HepG2 (cell line): ENCODE results near the gene CDH23. TPM values are rescaled to one million over a fixed set of nuclear protein-coding genes. Genes with fewer than 3 reads are reported as not detected.

Experiments
- ATAC-seq: fragments of 200-7000 bp; cut with Tn5 transposase; 3 replicates; pipeline ENCODE4 v1.9.1; 2020; ENCODE audit warnings: mild to moderate bottlenecking, moderate library complexity
- BruUV-seq: library from RNA; stranded (reverse); fragments of 400-500 nt; replicated peaks from 2 replicates; lab custom pipeline; 2021; lab: Mats Ljungman, UMichigan
- CTCF ChIA-PET: fragments of 300-600 bp; formaldehyde crosslinking; extraction: SDS; loops from one replicate; lab custom pipeline; 2021; ENCODE audit warnings: low total read pairs, inconsistent platforms, low intra/inter-chr PET ratio; lab: Yijun Ruan, JAX
- POLR2A ChIA-PET: fragments of 350-600 bp; sonication (Branson Sonifier 250); formaldehyde crosslinking; loops from one replicate; lab custom pipeline; 2020; ENCODE audit warnings: antibody characterized with exemption, inconsistent platforms; lab: Yijun Ruan, JAX
- DNase-seq: peaks from one replicate; pipeline ENCODE4 v3.0.0-alpha.2; 2015; ENCODE audit warnings: low spot score
- FAIRE-seq: peaks from 3 replicates; lab custom pipeline; 2011; peaks lifted over from hg19 to GRCh38; lab: Jason Lieb, UNC
- H2AFZ ChIP-seq: one replicate; pipeline ENCODE4 v1.6.1; 2011; ENCODE audit warnings: low read length, inconsistent platforms
- H3K27ac ChIP-seq: fragments of 300-600 bp; 3 replicates; pipeline ENCODE4 v1.8.0; 2011; ENCODE audit warnings: mixed run types, mild to moderate bottlenecking, mixed read lengths, low read length, inconsistent platforms; ENCODE audit not compliant: insufficient read depth; ENCODE audit errors: extremely low read length
- H3K27me3 ChIP-seq, 2 experiments: fragments of 200-600 bp in 1 of 2; 2 replicates in 1 of 2; 3 replicates in 1 of 2; pipeline versions ENCODE4 v1.6.0 to v1.8.0; 2011; ENCODE audit warnings: low read length in 2 of 2, mild to moderate bottlenecking in 2 of 2, moderate library complexity in 2 of 2, inconsistent platforms in 1 of 2; ENCODE audit not compliant: insufficient read depth in 2 of 2, control insufficient read depth in 1 of 2
- H3K36me3 ChIP-seq, 2 experiments: fragments of 200-600 bp in 1 of 2; replicated peaks in 1 of 2; 2 replicates in 1 of 2; 3 replicates in 1 of 2; pipeline versions ENCODE4 v1.5.1 to v1.8.0; 2011; ENCODE audit warnings: low read length in 2 of 2, inconsistent platforms in 1 of 2; ENCODE audit not compliant: insufficient read depth in 2 of 2, control insufficient read depth in 1 of 2
- H3K4me1 ChIP-seq: 2 replicates; pipeline ENCODE4 v1.5.1; 2012; ENCODE audit warnings: low read length, inconsistent platforms; ENCODE audit not compliant: insufficient read depth
- H3K4me2 ChIP-seq: 2 replicates; pipeline ENCODE4 v1.6.0; 2011; ENCODE audit warnings: low read depth, low read length, inconsistent platforms
- H3K4me3 ChIP-seq, 3 experiments: fragments of 200-600 bp in 1 of 3; sonication (generic), shearing (Covaris generic) in 1 of 3; replicated peaks in 1 of 3; 2 replicates each; pipeline ENCODE4 v1.5.1; 2011 to 2016; ENCODE audit warnings: low read length in 3 of 3, inconsistent platforms in 2 of 3, low read depth in 2 of 3, mild to moderate bottlenecking in 2 of 3, control low read depth in 1 of 3, mixed read lengths in 1 of 3; ENCODE audit not compliant: insufficient read depth in 1 of 3
- H3K79me2 ChIP-seq: one replicate; pipeline ENCODE4 v1.6.1; 2011; ENCODE audit warnings: low read length, inconsistent platforms; ENCODE audit not compliant: insufficient read depth
- H3K9ac ChIP-seq: 2 replicates; pipeline ENCODE4 v1.6.0; 2011; ENCODE audit warnings: mild to moderate bottlenecking, low read depth, low read length, inconsistent platforms; ENCODE audit not compliant: insufficient read depth
- H3K9me3 ChIP-seq: 2 replicates; pipeline ENCODE4 v1.5.1; 2012; ENCODE audit warnings: mild to moderate bottlenecking, low read length
- H4K20me1 ChIP-seq: 2 replicates; pipeline ENCODE4 v1.6.0; 2011; ENCODE audit warnings: inconsistent platforms, mild to moderate bottlenecking, low read length, moderate library complexity; ENCODE audit not compliant: insufficient read depth
- ATF6 ChIP-seq: sonication (generic); formaldehyde crosslinking; conservative IDR thresholded peaks from 2 replicates; pipeline ENCODE4 v1.4.0; 2020; ENCODE audit warnings: missing genetic modification reagents
- BCL3 ChIP-seq: sonication (generic); formaldehyde crosslinking; IDR thresholded peaks from 2 replicates; pipeline ENCODE4 v1.5.1; 2020; ENCODE audit warnings: mild to moderate bottlenecking, missing genetic modification reagents, moderate library complexity
- ELF1 ChIP-seq: sonication (generic); formaldehyde crosslinking; IDR thresholded peaks from 2 replicates; pipeline ENCODE4 v1.4.0; 2020; ENCODE audit warnings: missing genetic modification reagents
- FOSL1 ChIP-seq: sonication (generic); formaldehyde crosslinking; IDR thresholded peaks from 2 replicates; pipeline ENCODE4 v1.9.0; 2021; ENCODE audit warnings: missing genetic modification reagents, borderline replicate concordance
- FOXA1 ChIP-seq, 2 experiments: fragments of 450-650 bp in 1 of 2; sonication (generic) in 1 of 2; formaldehyde crosslinking in 1 of 2; IDR thresholded peaks; 2 replicates each; pipeline versions ENCODE4 v1.4.0 to v1.6.1; 2016 to 2020; ENCODE audit warnings: missing genetic modification reagents in 1 of 2
- REPIN1 ChIP-seq: sonication (generic); formaldehyde crosslinking; IDR thresholded peaks from 2 replicates; pipeline ENCODE4 v1.8.0; 2022; ENCODE audit warnings: missing genetic modification reagents, low read depth, mild to moderate bottlenecking, borderline replicate concordance
- TP53 ChIP-seq: sonication (generic); formaldehyde crosslinking; conservative IDR thresholded peaks from 2 replicates; pipeline ENCODE4 v1.4.0; 2020; ENCODE audit warnings: missing genetic modification reagents
- ZNF224 ChIP-seq: sonication (generic); formaldehyde crosslinking; IDR thresholded peaks from 2 replicates; pipeline ENCODE4 v1.5.0; 2020; ENCODE audit warnings: mild to moderate bottlenecking, missing genetic modification reagents
- ZNF569 ChIP-seq: sonication (generic); formaldehyde crosslinking; IDR thresholded peaks from 2 replicates; pipeline ENCODE4 v1.5.0; 2020; ENCODE audit warnings: mild to moderate bottlenecking, missing genetic modification reagents, moderate library complexity, borderline replicate concordance
- ZNF687 ChIP-seq: sonication (generic); formaldehyde crosslinking; IDR thresholded peaks from 2 replicates; pipeline ENCODE4 v1.5.1; 2020; ENCODE audit warnings: mild to moderate bottlenecking, missing genetic modification reagents, moderate library complexity
- ZNF75D ChIP-seq: sonication (generic); formaldehyde crosslinking; IDR thresholded peaks from 2 replicates; pipeline ENCODE4 v1.8.1; 2023; ENCODE audit warnings: missing genetic modification reagents, mild to moderate bottlenecking, borderline replicate concordance
- WGBS: methylation state at CpG from one replicate; pipeline ENCODE4 v1.1.6; 2017; ENCODE audit warnings: low lambda C conversion rate; 5-methylcytosine and 5-hydroxymethylcytosine counted together
- in situ Hi-C: cut with HindIII; loops from 2 replicates; pipeline ENCODE4 v1.10.0; 2017; ENCODE audit warnings: low pct_unique_long_range_greater_than_20kb; ENCODE audit not compliant: extremely low pct_ligation_motif_present
- intact Hi-C: fragments of 100-400 bp; cut with micrococcal nuclease; formaldehyde crosslinking; loops from one replicate; pipeline ENCODE4 v1.10.0; 2022; ENCODE audit not compliant: unreplicated experiment
- polyA plus RNA-seq, 8 experiments: library from polyadenylated mRNA; depleted of rRNA in 3 of 8; stranded (reverse) in 7 of 8; unstranded in 1 of 8; fragments of >200 nt; fragmentation: Illumina TruSeq in 4 of 8; extraction: Trizol in 4 of 8; gene quantifications; 2 replicates each; pipeline versions ENCODE4 v1.2.1 to v1.2.3, GENCODE V29; 2011 to 2016; ENCODE audit warnings: low read depth in 4 of 8, missing spikeins in 1 of 8, mixed read lengths in 1 of 8; ENCODE audit not compliant: insufficient read depth in 1 of 8
- total RNA-seq, 5 experiments: library from RNA; depleted of rRNA; stranded (reverse); fragments of >200 nt; fragmentation: Illumina TruSeq; extraction: Trizol; gene quantifications; 2 replicates each; pipeline ENCODE4 v1.2.3, GENCODE V29; 2016; ENCODE audit warnings: low read depth in 1 of 5

CDH23 gene
- total and polyA plus RNA-seq, 2 of the 13 experiments (the other 11 are each of a cell fraction or from before 2014, with no cell fraction given): 0.13 TPM; not detected in 1

GRCh38 chr10:71850021-71850742, 453.5 kb downstream of the CDH23 start (continued):
- 0 out of 2 replicates have a peak, but pooled peaks have one; percentile 5 for TF ChIP-seq REPIN1 (CRISPR knock-in tag)
- TF ChIP-seq FOXA1 (IDR thresholded peaks at IDR 0.05): no peak
- TF ChIP-seq FOXA1 (CRISPR knock-in tag; IDR thresholded peaks at IDR 0.05): peak; percentile 28; the same call in 1 of the 2 replicates

- Histone ChIP-seq H2AFZ (no peak within 1 kb of the TSS), H3K9ac (peak within 1 kb of the TSS; percentile 72), H3K27me3 (peaks cover 3% of the 10 kb centered on the region in 2 experiments; a peak in 2 of 5 replicates), H3K36me3 (no peaks in the 10 kb centered on the region), H3K79me2 (peaks cover 48% of the 10 kb centered on the region), H3K4me1 (peaks cover 53% of the 10 kb centered on the region), H4K20me1 (peaks cover 26% of the 10 kb centered on the region), H3K4me2 (peak within 1 kb of the TSS; percentile 77), H3K4me3 (peak within 1 kb of the TSS; percentile 74 to 84 (median 81)), H3K27ac (peak within 1 kb of the TSS; percentile 76), H3K9me3 (no peaks in the 10 kb centered on the region)
- BruUV-seq: no TSS peak
- ATAC-seq (peak; percentile 94), DNase-seq (peak; percentile 95), FAIRE-seq (peak; percentile 92)
- intact Hi-C loops: no loop called here
- CTCF ChIA-PET: no interaction called here
- WGBS: 1% methylated on average over 30 of the region's 49 CpGs
- in situ Hi-C loops: no loop called here
- POLR2A ChIA-PET: interaction anchor here (0.6 to 2.4 kb wide), 26 partner anchors 9 to 531 kb away, joined by 3 to 74 read pairs (median 4); partner anchors contain the start of genes ANAPC16 and ASCC1
- peak; percentile 96; the same call in 1 of the 2 replicates for TF ChIP-seq BCL3 (CRISPR knock-in tag)
- TF ChIP-seq ZNF687 (CRISPR knock-in tag): peak; percentile 90
- TF ChIP-seq ZNF75D: no peak
- peak; percentile 25; the same call in 1 of the 2 replicates for TF ChIP-seq ELF1 (CRISPR knock-in tag)
- no peak; the same call in 1 of the 2 replicates for TF ChIP-seq TP53 (CRISPR knock-in tag)
- TF ChIP-seq ATF6 (CRISPR knock-in tag): 0 out of 2 replicates have a peak, but pooled peaks have one; percentile 67
- TF ChIP-seq ZNF224 (CRISPR knock-in tag): peak; percentile 86; the same call in 1 of the 2 replicates
- no peak for TF ChIP-seq ZNF569 (CRISPR knock-in tag)
- 0 out of 2 replicates have a peak, but pooled peaks have one; percentile 32 for TF ChIP-seq FOSL1
Observed at GRCh38 chr10:71850743-71851464, 454.2 kb downstream of the CDH23 start, which contains the start of gene PSAP. Gene PSAP (minus strand): TSS chr10:71851251. CDS start chr10:71851221, 30 bp downstream.
